ENCODE data around the gene PACS2. TPM values are rescaled to one million over a fixed set of nuclear protein-coding genes. Genes with fewer than 3 reads are reported as not detected.
"Not testable (repeated sequence)": the region's sequence is repeated elsewhere in the genome, so short reads cannot be mapped to it uniquely, and the experiment has no call there.

PACS2 gene
- polyA plus RNA-seq, 3 donors, result 3.1 to 87.0 (median 3.7) TPM

GRCh38 chr14:105358943-105359342, 44.4 kb downstream of the PACS2 start:
- H3K4me1 ChIP-seq (ENCODE audit: control insufficient read depth in 1 of 2, insufficient read depth in 2 of 2, low read length in 2 of 2), result no peaks in the 10 kb centered on the region
- Mint-ChIP-seq H3K4me1 (peaks cover 3% of the 10 kb centered on the region), H3K36me3 (peaks cover 20 to 31% of the 10 kb centered on the region in 2 donors), H3K9me3 (peaks cover 0 to 3% (median 0%) of the 10 kb centered on the region in 7 donors), H3K4me3 (no peak overlapping the region), H3K27ac (no peak overlapping the region), H3K27me3 (ENCODE audit: low read depth in 3 of 3) (peaks cover 4 to 10% (median 7%) of the 10 kb centered on the region in 3 donors)
- DNase-seq, result no peak
- no peaks in the 10 kb centered on the region for H3K9me3 ChIP-seq (replicated peaks in 1 of 2; ENCODE audit: control insufficient read depth in 1 of 2, insufficient read depth in 1 of 2, low read length in 2 of 2)
- H3K4me2 ChIP-seq (replicated peaks; ENCODE audit: extremely low read depth, low read length, poor library complexity, severe bottlenecking), result no peak overlapping the region
- no peak overlapping the region for H3K9ac ChIP-seq (ENCODE audit: insufficient read depth, low read length, poor library complexity, severe bottlenecking)
- intact Hi-C loops (cut with micrococcal nuclease), result no loop called here
- H2AFZ ChIP-seq (ENCODE audit: insufficient read depth, low read depth, low read length, poor library complexity, severe bottlenecking), result no peak overlapping the region
- H3K79me2 ChIP-seq (ENCODE audit: insufficient read depth, low read length), result no peaks in the 10 kb centered on the region
- WGBS (ENCODE audit: insufficient coverage), result 98% methylated on average over 5 of the region's 16 CpGs
- H3K4me3 ChIP-seq (replicated peaks in 1 of 3; ENCODE audit: low read depth in 2 of 3, low read length in 3 of 3), result no peak overlapping the region
- H4K20me1 ChIP-seq (ENCODE audit: insufficient read depth, low read length), result no peaks in the 10 kb centered on the region
- peaks cover 0 to 3% of the 10 kb centered on the region in 2 donors for H3K27me3 ChIP-seq (ENCODE audit: control insufficient read depth in 2 of 2, insufficient read depth in 2 of 2, low read length in 2 of 2)
- H3K36me3 ChIP-seq (replicated peaks in 1 of 2; ENCODE audit: control insufficient read depth in 1 of 2, insufficient read depth in 2 of 2, low read length in 2 of 2), result no peaks in the 10 kb centered on the region
- TF ChIP-seq CTCF (IDR thresholded peaks at IDR 0.05), result no peak
- H3K27ac ChIP-seq (ENCODE audit: low read depth in 1 of 2, low read length in 2 of 2), result no peak overlapping the region

- H3K4me3 Mint-ChIP-seq; intact Hi-C loops (cut with micrococcal nuclease); DNase-seq; H3K79me2 ChIP-seq (ENCODE audit: insufficient read depth, low read length); H2AFZ ChIP-seq (ENCODE audit: insufficient read depth, low read depth, low read length, poor library complexity, severe bottlenecking); H3K4me1 Mint-ChIP-seq; H3K4me1 ChIP-seq (ENCODE audit: control insufficient read depth in 1 of 2, insufficient read depth in 2 of 2, low read length in 2 of 2); H3K9ac ChIP-seq (ENCODE audit: insufficient read depth, low read length, poor library complexity, severe bottlenecking); H3K27ac ChIP-seq (ENCODE audit: low read depth in 1 of 2, low read length in 2 of 2); H3K27me3 ChIP-seq (ENCODE audit: control insufficient read depth in 2 of 2, insufficient read depth in 2 of 2, low read length in 2 of 2); H3K9me3 ChIP-seq (replicated peaks in 1 of 2; ENCODE audit: control insufficient read depth in 1 of 2, insufficient read depth in 1 of 2, low read length in 2 of 2); H4K20me1 ChIP-seq (ENCODE audit: insufficient read depth, low read length); H3K4me3 ChIP-seq (replicated peaks in 1 of 3; ENCODE audit: low read depth in 2 of 3, low read length in 3 of 3); H3K36me3 ChIP-seq (replicated peaks in 1 of 2; ENCODE audit: control insufficient read depth in 1 of 2, insufficient read depth in 2 of 2, low read length in 2 of 2); H3K27ac Mint-ChIP-seq; H3K9me3 Mint-ChIP-seq; H3K4me2 ChIP-seq (replicated peaks; ENCODE audit: extremely low read depth, low read length, poor library complexity, severe bottlenecking): not testable (repeated sequence)
- H3K27me3 Mint-ChIP-seq (ENCODE audit: low read depth in 3 of 3), result peaks cover 8 to 16% (median 15%) of the 10 kb centered on the region in 3 donors
- H3K36me3 Mint-ChIP-seq, result peaks cover 13 to 24% of the 10 kb centered on the region in 2 donors
- 100% methylated on average over 1 of the region's 10 CpGs for WGBS (ENCODE audit: insufficient coverage)
Measured at GRCh38 chr14:105361412-105361811, 46.9 kb downstream of the PACS2 start.
